CD4-positive, alpha-beta T cell treated with Interleukin-4 for 1 hour (primary cell): ENCODE results near the gene PHF14.
"Not testable (repeated sequence)": the region's sequence is repeated elsewhere in the genome, so short reads cannot be mapped to it uniquely, and the experiment has no call there.

ENCODE experiments used
- DNase-seq, 2 donors: peaks; one replicate each; pipeline ENCODE4 v3.0.0-alpha.2; 2020 to 2022

PHF14 gene

GRCh38 chr7:10990748-10991147 lies 17.1 kb downstream of the PHF14 start:
- DNase-seq, result not testable (repeated sequence)

GRCh38 chr7:10995482-10996166 lies 22.0 kb downstream of the PHF14 start:
- not testable (repeated sequence) for DNase-seq

DNA sequence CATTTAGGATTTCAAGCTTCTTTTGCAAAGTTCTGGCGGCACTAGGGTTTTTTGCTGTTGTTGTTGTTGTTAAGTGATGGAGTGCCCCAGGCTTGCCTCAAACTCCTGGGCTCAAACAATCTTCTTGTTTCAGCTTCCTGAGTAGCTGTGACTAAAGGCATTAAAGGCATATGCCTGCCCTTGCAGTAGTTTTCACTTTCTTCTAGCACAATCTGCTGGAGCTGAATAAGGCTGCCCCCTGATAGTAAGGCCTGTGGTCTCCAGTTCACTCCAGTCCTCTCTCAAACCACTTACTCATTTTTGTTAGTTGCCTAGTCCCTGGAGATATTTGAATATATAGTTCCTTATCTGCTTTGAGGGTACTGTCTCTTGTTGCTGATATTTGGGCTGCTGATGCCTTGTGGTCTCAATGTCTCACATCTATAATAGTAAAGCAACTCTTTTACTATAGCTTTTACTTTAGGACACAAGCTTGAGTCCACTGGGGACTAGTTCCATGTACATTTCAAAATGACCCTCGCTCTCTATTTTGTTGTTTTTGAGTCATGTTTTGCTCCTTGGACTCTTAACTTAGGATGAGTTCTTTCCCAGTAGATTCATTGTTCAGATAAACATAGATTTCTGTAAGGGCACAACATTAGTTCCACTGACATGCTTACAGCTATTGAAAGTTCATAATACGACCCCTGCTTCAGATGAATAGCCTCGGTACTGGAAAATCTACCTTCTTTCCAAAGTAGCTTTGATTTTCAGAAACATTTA lies 25.5 kb downstream of the PHF14 start:
- no peak for DNase-seq

DNA sequence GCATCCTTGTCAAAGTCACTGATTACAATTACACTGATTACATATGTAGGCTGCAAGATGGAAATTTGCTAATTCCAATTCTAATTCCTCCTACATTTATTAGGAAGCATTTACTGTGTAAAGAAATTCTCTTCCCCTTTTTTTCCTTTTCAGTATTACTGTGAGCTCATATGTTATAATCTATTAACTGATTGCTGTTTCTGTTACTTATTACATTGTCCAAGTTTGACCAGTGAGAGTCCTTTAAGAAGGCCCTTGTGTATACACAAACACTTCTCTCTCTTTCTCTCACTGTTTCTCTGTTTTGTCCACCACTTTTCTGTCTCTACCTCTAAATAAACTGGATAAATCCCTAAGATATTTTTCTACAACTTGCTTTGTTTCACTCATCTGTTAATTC lies 31.5 kb downstream of the PHF14 start:
- no peak for DNase-seq

- DNase-seq, result peak in 1 of 2 donors; percentile 4
Observed at GRCh38 chr7:11006291-11006690, 32.6 kb downstream of the PHF14 start.

GRCh38 chr7:11009631-11010030 lies 36.0 kb downstream of the PHF14 start:
- no peak for DNase-seq

DNA sequence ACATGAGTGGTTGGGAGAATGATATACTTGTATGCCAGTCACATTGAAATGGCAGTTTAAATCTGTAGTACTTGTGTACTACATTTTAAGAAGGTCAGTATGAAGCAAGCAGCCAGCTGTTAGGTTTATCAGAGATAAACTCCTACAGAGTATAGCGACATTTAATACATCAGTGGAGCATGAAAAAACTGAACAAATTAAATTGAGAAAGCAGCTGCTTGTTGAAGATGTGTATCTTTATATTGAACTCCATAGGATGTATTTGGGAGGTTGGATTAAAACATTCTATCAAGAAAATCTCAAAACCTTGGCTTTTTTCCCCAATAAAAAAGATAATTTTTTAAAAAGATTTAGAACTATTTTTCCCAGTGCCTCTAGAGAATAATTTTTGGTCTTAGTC lies 47.8 kb downstream of the PHF14 start:
- DNase-seq, result no peak

DNA sequence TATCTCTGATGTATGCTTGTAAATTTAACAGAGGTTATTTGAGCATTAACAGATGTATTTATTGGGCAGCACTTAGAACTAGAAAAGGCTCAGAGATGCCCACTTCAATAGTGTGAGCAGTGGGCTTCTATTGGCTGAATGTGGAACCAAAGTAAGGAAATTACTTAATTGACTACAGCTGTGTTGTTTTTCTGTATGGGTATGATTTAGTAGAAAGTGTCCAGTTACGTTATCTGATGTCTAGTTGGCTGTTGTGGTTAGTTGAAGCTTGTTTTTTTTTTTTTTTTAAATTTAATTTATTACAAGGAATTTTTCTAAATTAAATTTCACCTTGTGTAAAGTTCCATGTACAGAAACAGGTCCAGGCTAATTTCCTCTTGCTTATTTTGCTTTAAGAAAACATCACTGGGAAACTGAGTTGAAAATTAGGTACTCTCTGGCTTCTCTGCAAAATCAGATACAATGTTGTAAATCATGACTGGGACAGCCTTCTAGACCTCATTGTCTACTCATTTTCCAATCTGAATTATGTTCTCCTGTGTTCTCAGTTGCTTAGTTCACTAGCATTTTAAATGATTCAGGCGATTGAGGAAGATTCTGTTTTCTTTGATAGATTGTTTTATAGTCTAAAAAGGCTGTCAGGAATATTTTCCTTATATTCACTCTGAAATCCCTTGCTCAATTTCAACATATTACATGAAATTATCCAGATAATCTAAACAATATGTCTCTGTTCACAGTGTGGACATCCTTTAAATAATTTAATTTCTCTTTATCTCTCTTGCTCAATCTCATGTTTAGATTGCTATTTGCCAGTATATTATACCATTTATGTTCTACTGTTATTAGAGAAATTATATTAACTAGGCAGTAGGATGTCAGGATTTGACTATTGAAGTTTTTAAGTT lies 53.0 kb downstream of the PHF14 start:
- no peak for DNase-seq

DNA sequence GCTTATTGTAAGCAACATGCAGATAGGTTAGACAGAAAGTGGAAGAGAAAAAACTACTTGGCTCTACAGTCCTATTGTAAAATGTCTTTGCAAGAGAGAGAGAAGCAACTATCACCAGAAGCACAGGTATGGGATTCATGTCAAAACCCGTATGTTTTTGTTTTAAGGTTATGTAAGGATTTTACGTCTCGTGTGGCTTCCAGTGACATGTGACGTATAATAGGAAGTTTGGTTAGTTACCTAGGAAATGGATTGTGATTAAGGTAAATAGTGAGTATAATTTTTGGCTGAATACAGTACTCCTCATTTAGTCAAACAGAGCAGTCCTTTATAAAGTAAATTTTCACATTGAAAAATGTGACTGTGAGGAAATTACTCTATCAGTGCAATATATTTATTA lies 62.0 kb downstream of the PHF14 start:
- no peak for DNase-seq

GRCh38 chr7:11039974-11040373 lies 66.3 kb downstream of the PHF14 start:
- DNase-seq, result no peak

DNA sequence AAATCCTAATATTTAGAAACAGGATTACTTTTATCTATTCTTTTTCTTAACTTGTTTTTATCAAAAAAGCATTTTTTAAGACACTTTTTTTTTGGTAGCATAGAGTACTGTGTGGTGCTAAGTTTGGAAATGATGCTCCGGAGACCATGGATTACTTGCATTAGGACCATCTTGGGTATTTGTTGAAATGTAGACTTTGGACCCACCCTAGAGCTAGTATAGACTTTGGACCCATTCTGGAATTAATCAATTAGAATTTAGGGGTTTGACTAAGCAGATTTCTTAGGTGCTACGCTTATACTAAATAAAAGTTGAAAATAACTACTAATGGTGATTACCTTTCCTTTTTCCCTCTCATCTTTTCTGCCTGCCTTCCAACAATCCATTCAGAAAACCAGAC lies 80.4 kb downstream of the PHF14 start:
- no peak for DNase-seq

GRCh38 chr7:11060893-11061292 lies 87.2 kb downstream of the PHF14 start:
- DNase-seq, result no peak

DNA sequence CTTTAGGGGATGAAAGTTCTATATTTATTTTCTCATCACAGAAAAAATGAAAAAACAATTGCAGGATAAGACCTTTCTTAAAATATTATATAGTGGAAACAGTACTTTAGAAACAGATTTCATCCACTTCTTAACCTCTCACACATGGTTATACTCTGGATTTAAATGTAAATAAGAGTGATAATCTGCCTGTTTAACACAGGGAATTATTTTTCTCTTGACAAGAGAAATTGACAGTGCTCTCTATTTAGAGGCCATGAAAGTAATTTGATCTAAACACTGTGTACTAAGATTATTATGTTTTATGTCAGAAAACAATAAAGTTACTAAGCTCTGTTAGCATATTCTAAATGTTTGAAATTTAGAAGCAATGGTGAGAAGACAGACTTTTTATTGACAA lies 88.4 kb downstream of the PHF14 start:
- DNase-seq, result no peak

- no peak for DNase-seq
Observed at GRCh38 chr7:11069591-11069990, 95.9 kb downstream of the PHF14 start.

GRCh38 chr7:11077816-11078215 lies 104.1 kb downstream of the PHF14 start:
- DNase-seq, result no peak

DNA sequence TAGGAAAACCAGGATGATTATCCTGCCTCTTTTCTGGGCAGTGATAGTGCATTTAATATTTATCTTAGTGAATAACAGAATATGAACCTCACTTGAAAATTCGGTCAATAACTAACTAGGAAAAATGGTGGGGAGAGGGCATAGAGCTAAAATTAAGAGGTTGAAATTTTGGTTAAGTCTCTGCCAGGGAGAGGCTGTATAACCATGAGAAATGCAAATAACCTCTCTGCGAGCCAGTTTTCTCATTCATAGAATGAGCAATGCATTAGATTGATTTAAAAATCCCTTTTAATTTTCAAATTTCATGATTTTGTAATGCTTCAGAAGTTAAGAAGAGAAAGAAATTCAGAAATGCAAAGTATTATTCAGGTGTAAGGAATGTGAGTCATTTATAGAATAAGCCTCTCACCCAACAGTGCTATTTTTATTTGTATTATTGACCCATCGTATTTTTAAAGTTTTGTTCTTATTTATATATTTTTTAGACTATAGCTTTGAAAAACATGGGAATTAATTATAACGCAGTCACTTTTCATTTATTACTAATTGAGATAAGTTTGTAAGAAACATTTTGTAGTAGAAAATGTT lies 104.7 kb downstream of the PHF14 start:
- no peak for DNase-seq

DNA sequence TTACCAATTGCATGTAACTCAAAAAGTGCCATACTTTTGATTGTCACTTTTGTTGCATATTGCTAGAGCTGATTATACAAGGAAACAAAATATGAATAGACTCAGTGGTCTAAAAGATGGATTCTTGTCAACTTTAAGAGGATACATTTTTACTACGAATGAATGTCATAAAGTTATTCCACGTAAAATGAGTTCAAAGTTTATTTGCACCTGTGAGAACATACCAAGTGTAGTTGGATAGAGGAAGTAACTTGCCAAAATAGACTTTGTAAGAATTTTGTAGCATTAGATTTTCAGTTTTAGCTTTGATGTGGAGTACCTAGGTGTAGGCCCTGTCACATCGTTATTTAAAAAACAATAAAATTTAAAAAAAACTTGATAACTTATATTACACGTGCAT lies 106.2 kb downstream of the PHF14 start:
- DNase-seq, result no peak

DNA sequence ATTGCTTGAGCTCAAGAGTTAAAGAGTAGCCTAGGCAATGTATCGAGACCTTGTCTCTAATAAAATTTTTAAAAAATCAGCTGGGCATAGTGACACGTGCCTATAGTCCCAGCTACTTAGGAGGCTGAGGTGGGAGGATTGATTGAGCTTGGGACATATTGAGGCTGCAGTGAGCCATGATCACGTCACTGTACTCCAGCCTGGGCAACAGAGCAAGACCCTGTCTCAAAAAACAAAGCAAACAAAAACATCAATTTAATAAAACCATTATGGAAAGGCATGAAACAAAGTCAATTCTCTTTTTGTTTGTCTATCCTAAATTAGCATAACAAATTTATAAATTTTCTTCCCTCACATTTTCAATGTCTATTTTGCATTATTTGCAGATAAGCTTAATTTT lies 108.4 kb downstream of the PHF14 start:
- no peak for DNase-seq

DNA sequence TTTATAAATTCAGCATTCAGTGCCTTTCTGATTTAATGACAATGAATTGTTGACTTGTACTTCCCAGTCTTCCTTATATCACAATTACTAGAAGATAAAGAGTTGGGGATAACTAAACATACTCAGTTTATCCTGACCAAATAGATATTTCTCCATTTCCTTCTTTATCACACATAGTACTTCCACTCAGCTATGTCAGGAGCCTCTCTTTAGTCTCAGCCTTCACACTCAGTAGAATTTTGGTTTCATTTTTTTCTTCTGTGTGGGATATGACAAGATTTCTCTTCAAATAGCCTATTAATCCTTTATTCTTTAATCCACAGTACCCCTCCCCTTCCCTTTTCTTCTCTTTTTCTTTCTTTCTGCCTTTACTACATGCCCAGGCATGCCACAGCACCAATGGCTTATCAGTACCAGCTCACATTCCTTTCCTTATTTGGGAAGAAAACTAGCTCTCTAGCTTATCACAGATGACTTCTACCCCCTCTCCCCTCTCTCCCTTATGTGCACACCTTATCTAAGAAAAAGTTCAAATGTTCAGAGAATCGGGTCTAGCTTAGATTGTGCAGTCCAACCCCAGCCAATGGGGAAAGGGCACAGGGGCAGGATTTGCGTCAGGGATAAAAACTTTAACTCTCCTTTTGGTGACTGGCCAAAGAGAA lies 109.0 kb downstream of the PHF14 start:
- DNase-seq, result no peak

DNA sequence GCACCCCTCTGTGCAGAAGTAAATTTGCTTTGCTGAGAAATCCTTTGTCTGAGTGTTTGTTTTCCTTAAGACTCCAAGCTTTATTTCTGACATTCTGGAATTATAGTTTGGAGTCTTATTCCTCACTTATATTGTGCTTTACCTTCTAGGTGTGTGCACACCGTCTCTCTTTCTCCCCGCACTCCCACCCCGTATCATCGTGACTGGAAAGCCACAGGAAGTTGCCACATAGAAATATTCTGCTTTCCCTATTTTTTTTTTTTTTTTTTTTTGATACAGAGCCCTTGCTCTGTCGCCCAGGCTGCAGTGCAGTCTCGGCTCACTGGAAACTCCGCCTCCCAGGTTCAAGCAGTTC lies 109.5 kb downstream of the PHF14 start:
- no peak for DNase-seq

DNA sequence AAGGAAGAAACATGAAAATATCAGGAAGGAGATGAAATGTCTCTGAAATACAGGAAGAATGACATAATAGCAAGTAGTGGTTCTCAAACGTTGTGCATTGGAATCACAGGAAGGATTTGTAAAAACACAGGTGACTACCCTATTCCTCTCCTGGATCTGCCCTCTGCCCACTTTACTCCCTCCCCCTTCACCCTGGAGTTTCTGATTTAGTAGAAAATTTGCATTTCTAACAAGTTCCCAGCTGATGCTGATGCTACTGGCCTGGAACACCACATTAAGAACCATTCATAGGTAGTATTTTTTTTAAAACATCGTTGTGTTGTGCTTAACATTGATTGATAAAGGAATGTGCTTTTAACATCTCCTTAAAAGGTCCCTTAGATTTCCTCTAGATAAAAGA lies 130.9 kb downstream of the PHF14 start:
- no peak for DNase-seq

GRCh38 chr7:11109659-11110058 lies 136.0 kb downstream of the PHF14 start:
- DNase-seq, result no peak
